ENCODE data around the gene THADA.

The THADA gene

DNA sequence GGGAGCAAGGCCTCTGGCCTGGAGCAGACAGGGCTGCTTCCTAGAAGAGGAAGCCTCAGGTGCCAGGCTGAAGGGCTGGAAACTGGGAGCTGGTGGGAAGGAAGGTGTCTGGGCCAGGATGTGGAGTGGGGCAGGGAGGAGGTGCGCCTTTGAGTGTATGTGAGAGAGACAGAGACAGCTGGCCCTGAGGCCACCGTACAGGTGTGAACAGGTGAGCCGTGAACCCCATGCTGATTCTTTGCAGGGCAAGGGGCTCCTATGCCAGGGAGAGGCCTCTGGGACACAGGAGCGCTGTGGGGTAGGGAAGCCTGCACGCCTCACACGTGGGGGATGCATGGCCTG is 385.7 kb downstream of the THADA start:
- H3K27ac ChIP-seq (replicated peaks) = peak overlapping the region; percentile 91
- H3K4me3 ChIP-seq (replicated peaks; ENCODE audit: insufficient read depth, low read length) = no peak overlapping the region
- H3K27me3 ChIP-seq (ENCODE audit: insufficient read depth, poor library complexity, severe bottlenecking) = no peaks in the 10 kb centered on the region
- DNase-seq (ENCODE audit: low read depth in 1 of 2, low spot score in 1 of 2) = no peak
- TF ChIP-seq, protein P1, sequence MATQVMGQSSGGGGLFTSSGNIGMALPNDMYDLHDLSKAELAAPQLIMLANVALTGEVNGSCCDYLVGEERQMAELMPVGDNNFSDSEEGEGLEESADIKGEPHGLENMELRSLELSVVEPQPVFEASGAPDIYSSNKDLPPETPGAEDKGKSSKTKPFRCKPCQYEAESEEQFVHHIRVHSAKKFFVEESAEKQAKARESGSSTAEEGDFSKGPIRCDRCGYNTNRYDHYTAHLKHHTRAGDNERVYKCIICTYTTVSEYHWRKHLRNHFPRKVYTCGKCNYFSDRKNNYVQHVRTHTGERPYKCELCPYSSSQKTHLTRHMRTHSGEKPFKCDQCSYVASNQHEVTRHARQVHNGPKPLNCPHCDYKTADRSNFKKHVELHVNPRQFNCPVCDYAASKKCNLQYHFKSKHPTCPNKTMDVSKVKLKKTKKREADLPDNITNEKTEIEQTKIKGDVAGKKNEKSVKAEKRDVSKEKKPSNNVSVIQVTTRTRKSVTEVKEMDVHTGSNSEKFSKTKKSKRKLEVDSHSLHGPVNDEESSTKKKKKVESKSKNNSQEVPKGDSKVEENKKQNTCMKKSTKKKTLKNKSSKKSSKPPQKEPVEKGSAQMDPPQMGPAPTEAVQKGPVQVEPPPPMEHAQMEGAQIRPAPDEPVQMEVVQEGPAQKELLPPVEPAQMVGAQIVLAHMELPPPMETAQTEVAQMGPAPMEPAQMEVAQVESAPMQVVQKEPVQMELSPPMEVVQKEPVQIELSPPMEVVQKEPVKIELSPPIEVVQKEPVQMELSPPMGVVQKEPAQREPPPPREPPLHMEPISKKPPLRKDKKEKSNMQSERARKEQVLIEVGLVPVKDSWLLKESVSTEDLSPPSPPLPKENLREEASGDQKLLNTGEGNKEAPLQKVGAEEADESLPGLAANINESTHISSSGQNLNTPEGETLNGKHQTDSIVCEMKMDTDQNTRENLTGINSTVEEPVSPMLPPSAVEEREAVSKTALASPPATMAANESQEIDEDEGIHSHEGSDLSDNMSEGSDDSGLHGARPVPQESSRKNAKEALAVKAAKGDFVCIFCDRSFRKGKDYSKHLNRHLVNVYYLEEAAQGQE (IDR thresholded peaks at IDR 0.05; ENCODE audit: insufficient replicate concordance, low read depth) = no peak
- no peak for TF ChIP-seq SPI1 (IDR thresholded peaks at IDR 0.05; ENCODE audit: borderline replicate concordance, low read depth)
- TF ChIP-seq POLR2AphosphoS5 (IDR thresholded peaks at IDR 0.05; ENCODE audit: low read depth) = no peak
- TF ChIP-seq, protein P2, sequence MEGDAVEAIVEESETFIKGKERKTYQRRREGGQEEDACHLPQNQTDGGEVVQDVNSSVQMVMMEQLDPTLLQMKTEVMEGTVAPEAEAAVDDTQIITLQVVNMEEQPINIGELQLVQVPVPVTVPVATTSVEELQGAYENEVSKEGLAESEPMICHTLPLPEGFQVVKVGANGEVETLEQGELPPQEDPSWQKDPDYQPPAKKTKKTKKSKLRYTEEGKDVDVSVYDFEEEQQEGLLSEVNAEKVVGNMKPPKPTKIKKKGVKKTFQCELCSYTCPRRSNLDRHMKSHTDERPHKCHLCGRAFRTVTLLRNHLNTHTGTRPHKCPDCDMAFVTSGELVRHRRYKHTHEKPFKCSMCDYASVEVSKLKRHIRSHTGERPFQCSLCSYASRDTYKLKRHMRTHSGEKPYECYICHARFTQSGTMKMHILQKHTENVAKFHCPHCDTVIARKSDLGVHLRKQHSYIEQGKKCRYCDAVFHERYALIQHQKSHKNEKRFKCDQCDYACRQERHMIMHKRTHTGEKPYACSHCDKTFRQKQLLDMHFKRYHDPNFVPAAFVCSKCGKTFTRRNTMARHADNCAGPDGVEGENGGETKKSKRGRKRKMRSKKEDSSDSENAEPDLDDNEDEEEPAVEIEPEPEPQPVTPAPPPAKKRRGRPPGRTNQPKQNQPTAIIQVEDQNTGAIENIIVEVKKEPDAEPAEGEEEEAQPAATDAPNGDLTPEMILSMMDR (IDR thresholded peaks at IDR 0.05; ENCODE audit: insufficient read depth, low read length) = no peak
- no peak for TF ChIP-seq GABPA (IDR thresholded peaks at IDR 0.05; ENCODE audit: low read depth)

DNA sequence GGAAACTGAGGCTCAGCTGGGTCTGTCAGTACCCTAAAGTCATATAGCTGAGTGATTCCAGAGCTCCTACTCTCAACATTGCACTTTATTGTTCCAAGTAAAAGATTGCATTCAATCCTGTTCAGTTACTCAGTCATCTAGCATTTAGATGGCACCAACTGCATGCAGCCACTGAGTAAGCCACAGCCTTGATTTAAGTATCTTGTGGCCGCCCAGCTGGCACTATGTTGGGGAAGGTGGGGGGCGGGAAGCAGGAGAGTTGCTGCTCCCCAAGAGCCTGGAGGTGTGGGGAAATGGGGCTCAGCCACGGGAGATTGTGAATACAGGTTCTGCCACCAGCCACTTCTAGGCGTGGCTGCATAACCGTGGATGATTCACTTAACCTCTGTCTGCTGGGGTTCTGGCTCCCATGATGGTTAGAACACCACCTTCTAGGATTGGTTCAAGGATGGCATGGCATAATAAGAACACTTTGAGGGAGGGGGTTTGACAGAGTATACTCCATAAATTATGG is 386.6 kb downstream of the THADA start:
- Histone ChIP-seq H3K27me3 (ENCODE audit: insufficient read depth, poor library complexity, severe bottlenecking) (no peaks in the 10 kb centered on the region), H3K4me3 (replicated peaks; ENCODE audit: insufficient read depth, low read length) (no peak overlapping the region), H3K27ac (replicated peaks) (peak overlapping the region; percentile 91)
- TF ChIP-seq GABPA (IDR thresholded peaks at IDR 0.05; ENCODE audit: low read depth) (no peak), POLR2AphosphoS5 (IDR thresholded peaks at IDR 0.05; ENCODE audit: low read depth) (no peak), SPI1 (IDR thresholded peaks at IDR 0.05; ENCODE audit: borderline replicate concordance, low read depth) (no peak)
- TF ChIP-seq, protein P1 (IDR thresholded peaks at IDR 0.05; ENCODE audit: insufficient replicate concordance, low read depth) = no peak
- TF ChIP-seq, protein P2 (IDR thresholded peaks at IDR 0.05; ENCODE audit: insufficient read depth, low read length) = no peak
- DNase-seq (ENCODE audit: low read depth in 1 of 2, low spot score in 1 of 2) = no peak

DNA sequence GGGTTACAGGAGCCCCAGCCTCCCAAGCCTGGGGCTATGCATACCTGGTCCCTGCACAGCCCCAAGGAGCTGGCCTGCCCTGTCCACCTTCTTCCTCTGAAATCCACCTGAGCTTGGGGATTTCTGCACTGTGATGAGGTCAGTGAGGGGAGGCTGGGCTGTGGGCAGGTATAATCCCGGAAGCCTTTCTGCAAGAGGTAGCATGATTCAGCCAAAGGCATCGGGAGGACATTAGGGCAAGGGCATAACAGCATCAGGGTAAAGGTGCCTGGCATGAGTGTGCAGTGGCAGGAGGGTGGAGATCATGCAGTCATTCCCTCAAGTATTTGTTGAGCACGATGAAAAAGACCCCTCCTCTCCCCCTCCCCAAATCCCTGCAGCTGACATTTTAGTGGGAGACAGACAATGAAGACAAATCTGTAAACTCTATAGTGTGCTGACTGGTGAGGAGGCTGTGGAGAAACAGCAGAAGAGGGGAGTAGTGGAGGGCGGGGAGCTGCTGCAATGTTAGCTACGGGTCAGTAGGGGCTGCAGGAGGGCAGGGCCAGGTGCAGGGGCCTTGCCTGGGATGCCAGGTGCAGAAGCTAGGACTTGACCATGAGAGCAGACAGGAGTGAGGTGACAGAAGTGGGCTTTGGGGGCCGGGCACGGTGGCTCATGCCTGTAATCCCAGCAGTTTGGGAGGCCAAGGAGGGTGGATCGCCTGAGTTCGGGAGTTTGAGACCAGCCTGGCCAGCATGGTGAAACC is 388.1 kb downstream of the THADA start:
- H3K4me3 ChIP-seq (replicated peaks; ENCODE audit: insufficient read depth, low read length) = no peak overlapping the region
- TF ChIP-seq, protein P1 (IDR thresholded peaks at IDR 0.05; ENCODE audit: insufficient replicate concordance, low read depth) = no peak
- TF ChIP-seq GABPA (IDR thresholded peaks at IDR 0.05; ENCODE audit: low read depth) = no peak
- no peak for TF ChIP-seq POLR2AphosphoS5 (IDR thresholded peaks at IDR 0.05; ENCODE audit: low read depth)
- TF ChIP-seq SPI1 (IDR thresholded peaks at IDR 0.05; ENCODE audit: borderline replicate concordance, low read depth) = no peak
- TF ChIP-seq, protein P2 (IDR thresholded peaks at IDR 0.05; ENCODE audit: insufficient read depth, low read length) = no peak
- no peaks in the 10 kb centered on the region for H3K27me3 ChIP-seq (ENCODE audit: insufficient read depth, poor library complexity, severe bottlenecking)
- H3K27ac ChIP-seq (replicated peaks) = peak overlapping the region; percentile 91
- peak in 1 of 2 experiments; percentile 43 for DNase-seq (ENCODE audit: low read depth in 1 of 2, low spot score in 1 of 2)

Measured in HL-60 (cell line).